ENCODE data around the gene NOTCH1.

The NOTCH1 gene

DNA sequence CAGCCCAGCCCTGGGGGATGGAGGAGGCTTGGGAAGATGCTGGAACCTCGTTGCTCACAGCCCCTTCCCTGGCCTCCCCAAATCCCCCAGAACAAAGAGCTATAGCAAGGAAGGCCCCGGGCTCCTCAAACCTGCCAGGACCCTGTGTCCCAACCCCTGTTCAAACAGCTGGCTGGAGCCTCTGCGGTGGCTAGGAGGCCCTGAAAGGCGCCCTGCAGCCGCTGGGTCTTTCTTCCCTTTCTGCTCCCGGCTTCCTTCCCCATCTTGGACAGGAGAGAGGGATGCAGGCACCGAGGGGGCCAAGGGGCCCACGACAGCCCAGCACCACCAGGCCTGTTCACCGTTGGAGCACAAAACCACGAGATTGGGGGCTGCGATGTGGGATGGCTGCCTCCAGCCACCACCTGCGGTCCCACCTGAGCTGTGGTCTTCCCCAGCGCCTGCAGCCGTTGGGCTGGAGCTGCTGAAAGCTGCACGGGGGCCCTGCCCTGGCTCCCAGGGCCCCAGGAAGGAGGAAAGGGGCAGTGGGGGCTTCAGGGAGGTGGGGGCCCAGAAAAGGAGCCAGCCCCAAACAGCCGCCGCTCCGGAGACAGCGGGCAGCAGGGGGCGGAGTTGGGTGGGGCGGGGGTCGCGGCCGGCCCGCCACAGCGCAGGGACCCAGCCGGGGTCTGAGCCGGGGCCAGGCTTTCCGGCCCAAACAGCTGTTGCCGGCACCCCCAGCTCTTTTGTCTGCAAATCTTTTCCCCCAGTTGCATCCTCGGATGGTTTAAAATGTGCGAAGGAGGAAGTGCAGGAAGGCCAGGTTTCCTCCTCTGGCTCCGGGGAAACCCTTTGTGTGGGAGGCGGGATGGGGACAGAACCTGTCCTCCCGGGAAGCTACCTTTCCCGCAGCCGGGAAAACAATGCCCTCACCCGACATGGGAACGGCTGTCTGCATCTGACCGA lies 16.1 kb downstream of the NOTCH1 start:
- Histone ChIP-seq H2AFZ (ENCODE audit: low read length) (no peak overlapping the region), H3K27me3 (ENCODE audit: control insufficient read depth in 3 of 3, insufficient read depth in 3 of 3, low read depth in 1 of 3, low read length in 3 of 3) (no peaks in the 10 kb centered on the region), H3K4me1 (ENCODE audit: control insufficient read depth in 2 of 2, insufficient read depth in 1 of 2, low read depth in 1 of 2, low read length in 2 of 2) (peaks cover 0 to 59% of the 10 kb centered on the region in 2 donors), H4K91ac (ENCODE audit: low read depth, low read length, poor library complexity) (no peak overlapping the region), H3K27ac (replicated peaks; ENCODE audit: low read length) (peak overlapping the region; percentile 78), H3K4me3 (ENCODE audit: low read length in 2 of 2) (no peak overlapping the region), H3K36me3 (replicated peaks in 1 of 2; ENCODE audit: control insufficient read depth in 2 of 2, insufficient read depth in 2 of 2, low read length in 2 of 2) (peaks cover 16 to 42% of the 10 kb centered on the region in 2 donors), H3K4me2 (ENCODE audit: insufficient read depth, low read length, poor library complexity, severe bottlenecking) (peak overlapping the region; percentile 11), H3K9ac (ENCODE audit: low read depth, low read length, poor library complexity) (no peak overlapping the region), H2BK15ac (ENCODE audit: low read length) (peak overlapping the region; percentile 99), H4K8ac (ENCODE audit: low read depth, low read length) (no peak overlapping the region), H2BK120ac (ENCODE audit: low read depth, low read length) (no peak overlapping the region), H2AK5ac (ENCODE audit: low read depth, low read length) (peak overlapping the region; percentile 98), H3K14ac (ENCODE audit: low read length) (peak overlapping the region; percentile 89), H3K23ac (ENCODE audit: low read depth, low read length, poor library complexity) (peak overlapping the region; percentile 85), H2BK5ac (ENCODE audit: low read length) (peak overlapping the region; percentile 93), H2BK12ac (ENCODE audit: low read length) (peak overlapping the region; percentile 41), H3K18ac (ENCODE audit: low read length) (peak overlapping the region; percentile 92), H3K79me1 (ENCODE audit: low read depth, low read length) (peaks cover 48% of the 10 kb centered on the region), H3K4ac (ENCODE audit: low read length) (no peak overlapping the region), H3K9me3 (replicated peaks in 1 of 2; ENCODE audit: control insufficient read depth in 2 of 2, insufficient read depth in 1 of 2, low read depth in 1 of 2, low read length in 2 of 2) (peaks cover 0 to 2% of the 10 kb centered on the region in 2 donors)
- DNase-seq (ENCODE audit: low spot score): no peak
- no CpG with 5 or more reads among the region's 40 CpGs for WGBS, 2 donors (ENCODE audit: extremely low coverage in 2 of 2, insufficient read length in 2 of 2, insufficient replicate concordance in 1 of 2)

DNA sequence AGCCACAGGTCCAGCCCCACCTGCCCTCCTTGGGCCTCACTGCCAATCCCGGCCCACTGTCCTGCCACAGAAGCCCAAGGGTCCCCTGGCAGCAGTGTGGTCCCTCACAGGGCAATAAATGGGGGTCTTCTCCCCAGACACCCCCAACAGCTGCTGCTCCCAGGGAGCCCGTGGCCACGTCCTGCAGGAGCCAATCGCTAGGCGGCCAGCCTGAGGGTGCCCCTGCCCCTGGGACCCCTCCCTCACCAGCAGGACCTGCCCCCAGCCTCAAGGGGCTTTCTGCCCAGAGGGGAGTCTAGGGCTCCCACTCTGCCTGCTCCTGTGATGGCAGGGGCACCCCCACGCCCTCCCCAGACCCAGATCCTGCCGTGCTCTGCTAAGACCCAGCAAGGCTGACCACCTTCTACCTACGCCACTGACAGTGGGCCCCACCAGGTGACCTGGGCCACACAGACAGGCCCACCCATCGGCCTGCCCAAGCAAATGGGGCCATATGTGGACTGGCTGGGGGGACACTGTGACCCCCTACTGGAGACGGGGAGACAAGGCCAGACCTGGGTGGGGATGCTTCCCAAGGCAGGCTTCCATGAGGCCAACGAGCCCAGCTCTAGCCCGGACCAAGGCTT lies 17.0 kb downstream of the NOTCH1 start:
- peak overlapping the region; percentile 98 for H2AK5ac ChIP-seq (ENCODE audit: low read depth, low read length)
- H3K4me3 ChIP-seq (ENCODE audit: low read length in 2 of 2): no peak overlapping the region
- H3K79me1 ChIP-seq (ENCODE audit: low read depth, low read length): peaks cover 47% of the 10 kb centered on the region
- H2BK12ac ChIP-seq (ENCODE audit: low read length): peak overlapping the region; percentile 90
- H3K4me2 ChIP-seq (ENCODE audit: insufficient read depth, low read length, poor library complexity, severe bottlenecking): no peak overlapping the region
- H3K9me3 ChIP-seq (replicated peaks in 1 of 2; ENCODE audit: control insufficient read depth in 2 of 2, insufficient read depth in 1 of 2, low read depth in 1 of 2, low read length in 2 of 2): peaks cover 0 to 2% of the 10 kb centered on the region in 2 donors
- H3K36me3 ChIP-seq (replicated peaks in 1 of 2; ENCODE audit: control insufficient read depth in 2 of 2, insufficient read depth in 2 of 2, low read length in 2 of 2): peaks cover 14 to 41% of the 10 kb centered on the region in 2 donors
- H3K4ac ChIP-seq (ENCODE audit: low read length): peak overlapping the region; percentile 78
- peak overlapping the region; percentile 60 for H3K9ac ChIP-seq (ENCODE audit: low read depth, low read length, poor library complexity)
- H3K27ac ChIP-seq (replicated peaks; ENCODE audit: low read length): peak overlapping the region; percentile 69
- H4K8ac ChIP-seq (ENCODE audit: low read depth, low read length): peak overlapping the region; percentile 92
- no peak overlapping the region for H2AFZ ChIP-seq (ENCODE audit: low read length)
- peak overlapping the region; percentile 85 for H3K23ac ChIP-seq (ENCODE audit: low read depth, low read length, poor library complexity)
- DNase-seq (ENCODE audit: low spot score): no peak
- no CpG with 5 or more reads among the region's 12 CpGs for WGBS, 2 donors (ENCODE audit: extremely low coverage in 2 of 2, insufficient read length in 2 of 2, insufficient replicate concordance in 1 of 2)
- H2BK120ac ChIP-seq (ENCODE audit: low read depth, low read length): no peak overlapping the region
- peak overlapping the region; percentile 93 for H2BK5ac ChIP-seq (ENCODE audit: low read length)
- peaks cover 0 to 57% of the 10 kb centered on the region in 2 donors for H3K4me1 ChIP-seq (ENCODE audit: control insufficient read depth in 2 of 2, insufficient read depth in 1 of 2, low read depth in 1 of 2, low read length in 2 of 2)
- H3K27me3 ChIP-seq (ENCODE audit: control insufficient read depth in 3 of 3, insufficient read depth in 3 of 3, low read depth in 1 of 3, low read length in 3 of 3): no peaks in the 10 kb centered on the region
- H3K18ac ChIP-seq (ENCODE audit: low read length): peak overlapping the region; percentile 92
- peak overlapping the region; percentile 89 for H3K14ac ChIP-seq (ENCODE audit: low read length)
- H4K91ac ChIP-seq (ENCODE audit: low read depth, low read length, poor library complexity): peak overlapping the region; percentile 72
- peak overlapping the region; percentile 99 for H2BK15ac ChIP-seq (ENCODE audit: low read length)

DNA sequence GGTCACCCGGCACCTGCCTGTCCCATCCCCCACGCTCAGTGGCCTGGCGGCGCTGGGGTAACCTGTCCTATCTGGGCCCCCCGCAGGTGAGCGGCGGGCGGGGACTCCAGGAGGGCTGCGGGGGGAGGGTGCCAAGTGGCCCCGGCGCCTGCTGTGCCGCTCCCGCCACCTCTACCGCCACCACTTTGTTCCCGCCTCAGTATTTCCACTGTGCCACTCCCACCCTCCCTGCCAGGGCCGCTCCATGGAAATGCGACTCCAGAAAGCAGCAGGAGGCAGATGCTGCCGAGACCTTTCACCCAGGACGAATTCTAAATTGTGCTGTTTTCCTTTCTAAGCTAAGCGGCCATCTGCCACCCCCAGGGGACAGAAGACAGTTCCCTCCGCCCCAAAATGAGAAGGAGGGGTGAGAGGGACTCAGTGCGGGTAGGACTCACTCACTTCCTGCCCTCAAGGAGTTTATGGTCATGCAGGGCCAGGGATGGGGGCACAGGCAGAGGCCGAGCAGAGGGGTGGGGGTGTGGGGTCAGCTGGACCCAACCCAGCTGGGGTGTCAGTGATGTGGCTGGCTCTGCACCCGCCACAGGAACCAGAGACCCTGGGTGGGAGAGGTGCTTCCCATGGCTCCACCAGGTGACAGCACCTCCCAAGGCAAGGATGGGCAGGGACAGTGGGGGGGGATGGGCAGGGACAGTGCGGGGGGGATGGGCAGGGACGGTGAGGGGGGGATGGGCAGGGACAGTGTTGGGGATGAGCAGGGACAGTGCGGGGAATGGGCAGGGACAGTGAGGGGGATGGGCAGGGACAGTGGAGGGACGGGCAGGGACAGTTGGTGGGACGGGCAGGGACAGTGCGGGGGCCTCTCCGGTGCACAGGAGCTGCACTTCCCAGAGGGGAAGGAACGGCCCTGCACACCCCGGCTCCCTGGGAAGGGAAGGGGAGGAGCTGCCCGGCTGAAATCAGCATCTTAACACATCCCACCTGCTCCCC lies 17.8 kb downstream of the NOTCH1 start:
- Histone ChIP-seq H2AK5ac (ENCODE audit: low read depth, low read length) (peak overlapping the region; percentile 99), H2BK12ac (ENCODE audit: low read length) (peak overlapping the region; percentile 82), H2BK120ac (ENCODE audit: low read depth, low read length) (no peak overlapping the region), H3K4me1 (ENCODE audit: control insufficient read depth in 2 of 2, insufficient read depth in 1 of 2, low read depth in 1 of 2, low read length in 2 of 2) (peaks cover 0 to 57% of the 10 kb centered on the region in 2 donors), H3K27ac (replicated peaks; ENCODE audit: low read length) (peak overlapping the region; percentile 83), H2BK5ac (ENCODE audit: low read length) (peak overlapping the region; percentile 95), H3K79me1 (ENCODE audit: low read depth, low read length) (peaks cover 50% of the 10 kb centered on the region), H3K9me3 (replicated peaks in 1 of 2; ENCODE audit: control insufficient read depth in 2 of 2, insufficient read depth in 1 of 2, low read depth in 1 of 2, low read length in 2 of 2) (peaks cover 0 to 2% of the 10 kb centered on the region in 2 donors), H4K91ac (ENCODE audit: low read depth, low read length, poor library complexity) (no peak overlapping the region), H3K36me3 (replicated peaks in 1 of 2; ENCODE audit: control insufficient read depth in 2 of 2, insufficient read depth in 2 of 2, low read length in 2 of 2) (peaks cover 14 to 43% of the 10 kb centered on the region in 2 donors), H3K23ac (ENCODE audit: low read depth, low read length, poor library complexity) (peak overlapping the region; percentile 55), H4K8ac (ENCODE audit: low read depth, low read length) (no peak overlapping the region), H2BK15ac (ENCODE audit: low read length) (peak overlapping the region; percentile 97), H2AFZ (ENCODE audit: low read length) (no peak overlapping the region), H3K9ac (ENCODE audit: low read depth, low read length, poor library complexity) (no peak overlapping the region), H3K4ac (ENCODE audit: low read length) (peak overlapping the region; percentile 76), H3K4me3 (ENCODE audit: low read length in 2 of 2) (no peak overlapping the region), H3K27me3 (ENCODE audit: control insufficient read depth in 3 of 3, insufficient read depth in 3 of 3, low read depth in 1 of 3, low read length in 3 of 3) (no peaks in the 10 kb centered on the region), H3K4me2 (ENCODE audit: insufficient read depth, low read length, poor library complexity, severe bottlenecking) (no peak overlapping the region), H3K18ac (ENCODE audit: low read length) (peak overlapping the region; percentile 96), H3K14ac (ENCODE audit: low read length) (no peak overlapping the region)
- no CpG with 5 or more reads among the region's 34 CpGs for WGBS, 2 donors (ENCODE audit: extremely low coverage in 2 of 2, insufficient read length in 2 of 2, insufficient replicate concordance in 1 of 2)
- no peak for DNase-seq (ENCODE audit: low spot score)
